Calu3 (cell line): ENCODE measurements around the gene ASB6. TPM values are rescaled to one million over a fixed set of nuclear protein-coding genes. Genes with fewer than 3 reads are reported as not detected.

Experiments
- BruUV-seq: library from RNA; stranded (reverse); fragments of 400-500 nt; replicated peaks from 2 replicates; lab custom pipeline; 2021; lab: Mats Ljungman, UMichigan
- CTCF ChIA-PET: fragments of 300-600 bp; sonication (Branson Sonifier 250); formaldehyde crosslinking; loops from one replicate; lab custom pipeline; 2022; ENCODE audit warnings: antibody characterized with exemption; lab: Charles Lee
- DNase-seq: peaks from one replicate; pipeline ENCODE4 v3.0.0; 2022
- H3K27ac Mint-ChIP-seq: one replicate; pipeline ENCODE4 v1.8.0; 2022; ENCODE audit warnings: mixed read lengths; ENCODE audit not compliant: unreplicated experiment
- H3K27me3 Mint-ChIP-seq: one replicate; pipeline ENCODE4 v1.8.0; 2022; ENCODE audit warnings: mixed read lengths; ENCODE audit not compliant: unreplicated experiment
- H3K36me3 Mint-ChIP-seq: one replicate; pipeline ENCODE4 v1.8.0; 2022; ENCODE audit warnings: mild to moderate bottlenecking, moderate library complexity, mixed read lengths; ENCODE audit not compliant: insufficient read depth, unreplicated experiment
- H3K4me1 Mint-ChIP-seq: one replicate; pipeline ENCODE4 v1.8.0; 2022; ENCODE audit warnings: mild to moderate bottlenecking, low read depth, mixed read lengths; ENCODE audit not compliant: unreplicated experiment
- H3K4me3 Mint-ChIP-seq: one replicate; pipeline ENCODE4 v1.8.0; 2022; ENCODE audit warnings: mild to moderate bottlenecking, low read depth, moderate library complexity, mixed read lengths; ENCODE audit not compliant: unreplicated experiment
- H3K9me3 Mint-ChIP-seq: one replicate; pipeline ENCODE4 v1.8.0; 2022; ENCODE audit warnings: low read depth, mixed read lengths; ENCODE audit not compliant: unreplicated experiment
- CTCF ChIP-seq: fragments of 200-600 bp; IDR thresholded peaks from one replicate; pipeline ENCODE4 v1.8.0; 2022; ENCODE audit warnings: antibody characterized with exemption; ENCODE audit not compliant: unreplicated experiment
- intact Hi-C: fragments of 100-400 bp; cut with micrococcal nuclease; formaldehyde crosslinking; loops from one replicate; pipeline ENCODE4 v1.10.0; 2022; ENCODE audit not compliant: unreplicated experiment
- total RNA-seq: library from RNA; stranded (reverse); gene quantifications from 2 replicates; pipeline ENCODE4 v1.2.3, GENCODE V29; 2022

The ASB6 gene
- total RNA-seq, 1 experiment from 2014 or later: 15.5 TPM

- TF ChIP-seq CTCF: no peak
- BruUV-seq: no TSS peak
- DNase-seq: no peak
- intact Hi-C loops: no loop called here
- no peak overlapping the region for H3K4me3 Mint-ChIP-seq
- no peak overlapping the region for H3K27ac Mint-ChIP-seq
- CTCF ChIA-PET: no interaction called here
- H3K4me1 Mint-ChIP-seq: no peaks in the 10 kb centered on the region
- no peaks in the 10 kb centered on the region for H3K36me3 Mint-ChIP-seq
- peaks cover 47% of the 10 kb centered on the region for H3K27me3 Mint-ChIP-seq
- H3K9me3 Mint-ChIP-seq: no peaks in the 10 kb centered on the region
Measured at GRCh38 chr9:129669141-129669718, 27.3 kb upstream of the ASB6 start.

- no TSS peak for BruUV-seq
- DNase-seq: no peak
- intact Hi-C loops: no loop called here
- CTCF ChIA-PET: no interaction called here
- H3K4me3 Mint-ChIP-seq: no peak overlapping the region
- H3K4me1 Mint-ChIP-seq: no peaks in the 10 kb centered on the region
- no peak for TF ChIP-seq CTCF
- no peaks in the 10 kb centered on the region for H3K9me3 Mint-ChIP-seq
- H3K36me3 Mint-ChIP-seq: no peaks in the 10 kb centered on the region
- no peak overlapping the region for H3K27ac Mint-ChIP-seq
- peaks cover 34% of the 10 kb centered on the region for H3K27me3 Mint-ChIP-seq
Measured at GRCh38 chr9:129667850-129668249, 25.9 kb upstream of the ASB6 start.

- H3K36me3 Mint-ChIP-seq: no peaks in the 10 kb centered on the region
- DNase-seq: no peak
- no peak overlapping the region for H3K4me3 Mint-ChIP-seq
- CTCF ChIA-PET: no interaction called here
- intact Hi-C loops: no loop called here
- peaks cover 29% of the 10 kb centered on the region for H3K27me3 Mint-ChIP-seq
- H3K27ac Mint-ChIP-seq: no peak overlapping the region
- TF ChIP-seq CTCF: no peak
- no TSS peak for BruUV-seq
- no peaks in the 10 kb centered on the region for H3K9me3 Mint-ChIP-seq
- no peaks in the 10 kb centered on the region for H3K4me1 Mint-ChIP-seq
Measured at GRCh38 chr9:129667378-129667777, 25.4 kb upstream of the ASB6 start.

GRCh38 chr9:129666575-129666974 is 24.6 kb upstream of the ASB6 start:
- TF ChIP-seq CTCF: no peak
- H3K36me3 Mint-ChIP-seq: no peaks in the 10 kb centered on the region

More at GRCh38 chr9:129666575-129666974, 24.6 kb upstream of the ASB6 start:
- no peak overlapping the region for H3K4me3 Mint-ChIP-seq
- intact Hi-C loops: no loop called here
- H3K4me1 Mint-ChIP-seq: no peaks in the 10 kb centered on the region
- BruUV-seq: no TSS peak
- H3K27ac Mint-ChIP-seq: no peak overlapping the region
- H3K27me3 Mint-ChIP-seq: peaks cover 24% of the 10 kb centered on the region
- CTCF ChIA-PET: no interaction called here
- no peaks in the 10 kb centered on the region for H3K9me3 Mint-ChIP-seq
- DNase-seq: no peak
